Tibial artery (tissue), 4 donors: ENCODE results near the gene HOXA2.

ENCODE experiments used
- DNase-seq, 2 donors: peaks; one replicate each; pipeline ENCODE4 v3.0.0-alpha.2; 2019
- H3K27ac ChIP-seq, 2 donors: fragments of 200-600 bp; sonication (generic) in 1 of 2; 1 replicate in 1 of 2; 2 replicates in 1 of 2; pipeline ENCODE4 v1.5.1; 2018 to 2019; ENCODE audit warnings: mild to moderate bottlenecking in 1 of 2
- H3K27me3 ChIP-seq, 2 donors: fragments of 200-600 bp; sonication (generic) in 1 of 2; one replicate each; pipeline versions ENCODE4 v1.5.1 to v1.6.0; 2016 to 2019
- H3K36me3 ChIP-seq, 3 donors: fragments of 200-600 bp; sonication (generic) in 2 of 3; one replicate each; pipeline ENCODE4 v1.5.1; 2016 to 2019; ENCODE audit warnings: mild to moderate bottlenecking in 2 of 3
- H3K4me1 ChIP-seq, 4 donors: fragments of 200-600 bp; sonication (generic) in 2 of 4; 1 replicate in 3 of 4; 2 replicates in 1 of 4; pipeline ENCODE4 v1.5.1; 2016 to 2019
- H3K4me3 ChIP-seq, 2 donors: fragments of 200-600 bp; sonication (generic) in 1 of 2; 1 replicate in 1 of 2; 2 replicates in 1 of 2; pipeline ENCODE4 v1.5.1; 2018 to 2019; ENCODE audit warnings: mild to moderate bottlenecking in 2 of 2
- H3K9me3 ChIP-seq, 3 donors: fragments of 200-600 bp; sonication (generic) in 1 of 3; one replicate each; pipeline ENCODE4 v1.5.1; 2016 to 2019
- intact Hi-C: fragments of 100-400 bp; cut with DNase I; formaldehyde crosslinking; loops from one replicate; pipeline ENCODE4 v1.15.0; 2023; ENCODE audit warnings: low total_unique reads
- TF ChIP-seq, protein P1 (sequence below), 2 experiments: fragments of 200-600 bp in 1 of 2; fragments of 450-650 bp in 1 of 2; IDR thresholded peaks; one replicate each; pipeline ENCODE4 v1.5.1; 2017 to 2019; ENCODE audit warnings: antibody characterized with exemption in 2 of 2, mild to moderate bottlenecking in 1 of 2, moderate library complexity in 1 of 2

The HOXA2 gene

DNA sequence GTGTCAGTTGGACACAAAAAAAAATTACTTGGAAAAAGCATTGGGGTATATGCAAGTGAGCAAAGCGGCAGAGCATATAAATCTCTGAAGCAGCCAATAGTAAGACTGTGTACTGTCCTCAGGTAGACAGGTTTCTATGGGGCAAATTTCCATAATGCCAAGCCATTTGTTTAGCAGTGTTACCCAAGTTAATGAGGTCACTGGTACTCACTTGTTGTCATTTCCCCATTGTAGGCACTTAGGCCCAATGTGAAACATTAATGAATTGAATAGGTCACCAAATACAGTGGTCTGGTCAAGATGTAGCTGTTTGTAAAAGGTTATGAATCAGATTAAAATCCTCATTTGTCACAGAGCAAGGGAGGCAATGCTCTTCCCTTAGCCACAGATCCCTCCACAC, 34.2 kb downstream of the HOXA2 start:
- H3K4me3 ChIP-seq: no peak overlapping the region
- H3K9me3 ChIP-seq: no peaks in the 10 kb centered on the region
- H3K27me3 ChIP-seq: no peaks in the 10 kb centered on the region
- intact Hi-C loops: no loop called here
- peaks cover 0 to 4% (median 0%) of the 10 kb centered on the region in 4 donors for H3K4me1 ChIP-seq
- TF ChIP-seq, protein P1, sequence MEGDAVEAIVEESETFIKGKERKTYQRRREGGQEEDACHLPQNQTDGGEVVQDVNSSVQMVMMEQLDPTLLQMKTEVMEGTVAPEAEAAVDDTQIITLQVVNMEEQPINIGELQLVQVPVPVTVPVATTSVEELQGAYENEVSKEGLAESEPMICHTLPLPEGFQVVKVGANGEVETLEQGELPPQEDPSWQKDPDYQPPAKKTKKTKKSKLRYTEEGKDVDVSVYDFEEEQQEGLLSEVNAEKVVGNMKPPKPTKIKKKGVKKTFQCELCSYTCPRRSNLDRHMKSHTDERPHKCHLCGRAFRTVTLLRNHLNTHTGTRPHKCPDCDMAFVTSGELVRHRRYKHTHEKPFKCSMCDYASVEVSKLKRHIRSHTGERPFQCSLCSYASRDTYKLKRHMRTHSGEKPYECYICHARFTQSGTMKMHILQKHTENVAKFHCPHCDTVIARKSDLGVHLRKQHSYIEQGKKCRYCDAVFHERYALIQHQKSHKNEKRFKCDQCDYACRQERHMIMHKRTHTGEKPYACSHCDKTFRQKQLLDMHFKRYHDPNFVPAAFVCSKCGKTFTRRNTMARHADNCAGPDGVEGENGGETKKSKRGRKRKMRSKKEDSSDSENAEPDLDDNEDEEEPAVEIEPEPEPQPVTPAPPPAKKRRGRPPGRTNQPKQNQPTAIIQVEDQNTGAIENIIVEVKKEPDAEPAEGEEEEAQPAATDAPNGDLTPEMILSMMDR (IDR thresholded peaks at IDR 0.05): no peak
- DNase-seq: no peak
- no peak overlapping the region for H3K27ac ChIP-seq
- H3K36me3 ChIP-seq: no peaks in the 10 kb centered on the region

DNA sequence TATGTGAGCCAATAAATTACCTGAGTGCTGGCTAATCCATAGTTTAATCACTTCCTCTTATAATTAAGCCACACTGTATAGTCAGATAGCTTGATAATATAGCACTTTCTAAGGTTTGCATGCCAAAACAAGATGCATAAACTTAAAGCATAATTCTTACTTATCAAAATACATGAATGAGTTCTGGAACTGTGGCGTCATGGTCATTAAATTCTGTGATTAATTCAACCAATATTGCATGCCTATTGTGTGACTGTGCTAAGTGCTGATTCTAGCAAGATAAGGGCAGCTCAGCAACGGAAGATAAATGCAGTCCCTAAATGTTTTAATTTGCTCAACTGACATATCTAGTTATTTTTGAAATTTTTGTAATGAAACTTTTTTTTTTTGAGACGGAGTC, 36.3 kb downstream of the HOXA2 start:
- H3K9me3 ChIP-seq: no peaks in the 10 kb centered on the region
- intact Hi-C loops: no loop called here
- no peaks in the 10 kb centered on the region for H3K27me3 ChIP-seq

DNA sequence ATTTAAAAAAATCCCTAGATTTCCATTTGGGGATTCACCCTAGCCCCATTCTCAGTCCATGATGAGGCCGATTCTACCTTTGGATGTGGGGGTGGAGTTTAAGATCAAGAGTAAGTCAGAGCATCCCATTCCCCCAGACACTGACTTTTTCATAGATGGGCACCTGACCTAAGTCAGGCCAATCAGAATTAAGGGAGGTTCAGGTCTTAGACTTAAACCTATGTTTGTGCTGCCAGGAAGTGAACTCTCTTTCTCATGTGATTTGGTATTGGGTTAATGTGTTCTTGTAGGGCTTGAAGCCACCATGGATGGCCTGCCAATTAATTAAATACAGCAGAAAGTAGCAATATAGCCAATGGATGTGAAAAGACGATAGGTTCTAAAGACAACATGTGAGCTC, 36.8 kb downstream of the HOXA2 start:
- H3K27ac ChIP-seq: no peak overlapping the region
- H3K4me1 ChIP-seq: peaks cover 0 to 4% (median 0%) of the 10 kb centered on the region in 4 donors
- H3K27me3 ChIP-seq: no peaks in the 10 kb centered on the region
- intact Hi-C loops: no loop called here
- no peaks in the 10 kb centered on the region for H3K36me3 ChIP-seq
- no peak overlapping the region for H3K4me3 ChIP-seq
- TF ChIP-seq, protein P1 (IDR thresholded peaks at IDR 0.05): no peak
- no peaks in the 10 kb centered on the region for H3K9me3 ChIP-seq
- no peak for DNase-seq

More for the DNA sequence above, 36.3 kb downstream of the HOXA2 start:
- TF ChIP-seq, protein P1 (IDR thresholded peaks at IDR 0.05): no peak
- H3K4me1 ChIP-seq: peaks cover 0 to 4% (median 0%) of the 10 kb centered on the region in 4 donors
- no peak overlapping the region for H3K27ac ChIP-seq
- DNase-seq: no peak
- no peak overlapping the region for H3K4me3 ChIP-seq
- H3K36me3 ChIP-seq: no peaks in the 10 kb centered on the region

DNA sequence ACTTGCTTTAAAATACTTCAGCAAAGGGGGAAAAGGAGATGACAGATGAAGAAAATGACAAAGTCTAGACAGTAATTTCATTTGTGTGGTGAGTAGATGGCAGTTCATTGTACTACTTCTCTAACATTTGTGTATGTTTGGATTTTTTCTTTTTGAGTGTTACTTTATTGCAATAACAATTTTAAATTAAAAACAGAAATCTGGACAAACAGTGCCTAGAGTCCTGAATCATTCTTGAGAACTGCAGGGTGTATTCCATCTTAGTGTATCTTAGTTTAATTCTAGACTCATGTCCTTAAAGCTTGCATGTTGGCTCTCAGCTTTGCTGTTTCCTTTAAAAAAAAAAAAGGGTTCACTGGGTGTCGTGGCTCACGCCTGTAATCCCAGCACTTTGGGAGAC, 37.8 kb downstream of the HOXA2 start:
- Histone ChIP-seq H3K4me3 (no peak overlapping the region), H3K4me1 (peaks cover 0 to 4% (median 0%) of the 10 kb centered on the region in 4 donors), H3K36me3 (no peaks in the 10 kb centered on the region), H3K27me3 (no peaks in the 10 kb centered on the region), H3K9me3 (no peaks in the 10 kb centered on the region), H3K27ac (no peak overlapping the region)
- no peak for DNase-seq
- intact Hi-C loops: no loop called here
- TF ChIP-seq, protein P1 (IDR thresholded peaks at IDR 0.05): no peak

DNA sequence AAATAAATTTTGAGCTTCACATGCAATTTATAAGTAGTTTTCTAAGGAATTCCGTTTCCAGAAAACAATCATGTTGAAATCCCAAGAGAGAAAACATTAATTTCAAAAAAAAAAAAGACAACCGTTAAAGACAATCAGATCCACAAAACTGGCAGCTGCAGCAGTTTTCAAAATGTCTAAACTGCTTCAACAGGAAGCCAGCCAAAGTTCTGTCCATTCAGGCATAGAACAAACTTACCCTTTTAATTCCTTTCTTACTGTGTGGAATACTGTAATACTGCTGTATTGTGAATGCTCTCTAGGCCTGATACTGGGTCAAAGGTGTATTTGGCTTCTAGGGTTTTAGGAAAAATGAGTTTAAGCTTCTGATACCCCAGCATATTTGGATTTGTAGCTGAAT, 38.3 kb downstream of the HOXA2 start:
- intact Hi-C loops: no loop called here
- no peak for DNase-seq
- Histone ChIP-seq H3K9me3 (no peaks in the 10 kb centered on the region), H3K4me3 (no peak overlapping the region), H3K27ac (no peak overlapping the region), H3K4me1 (peaks cover 0 to 4% (median 0%) of the 10 kb centered on the region in 4 donors), H3K36me3 (no peaks in the 10 kb centered on the region), H3K27me3 (no peaks in the 10 kb centered on the region)
- TF ChIP-seq, protein P1 (IDR thresholded peaks at IDR 0.05): no peak

DNA sequence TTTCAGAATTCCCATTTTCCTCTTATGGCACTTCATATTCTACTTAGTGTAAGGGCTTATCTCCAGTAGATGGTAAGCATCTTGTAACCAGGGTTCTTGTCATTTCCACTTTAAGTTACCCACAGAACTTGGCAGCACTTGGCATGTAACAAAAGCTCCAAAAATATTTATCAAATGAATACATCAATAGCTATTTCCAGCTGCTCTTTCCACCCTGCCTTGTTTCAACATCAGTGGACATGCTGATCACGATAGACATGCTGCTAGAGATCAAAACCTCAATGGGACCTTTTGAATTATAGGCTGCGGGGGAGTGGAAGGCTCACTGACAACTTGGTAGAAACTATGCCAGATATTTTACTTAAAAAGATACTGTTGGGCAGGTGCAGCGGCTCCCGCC, 39.5 kb downstream of the HOXA2 start:
- intact Hi-C loops: no loop called here
- Histone ChIP-seq H3K36me3 (no peaks in the 10 kb centered on the region), H3K9me3 (no peaks in the 10 kb centered on the region), H3K27me3 (no peaks in the 10 kb centered on the region), H3K27ac (no peak overlapping the region), H3K4me1 (peaks cover 0 to 4% (median 0%) of the 10 kb centered on the region in 4 donors), H3K4me3 (no peak overlapping the region)
- DNase-seq: no peak
- TF ChIP-seq, protein P1 (IDR thresholded peaks at IDR 0.05): no peak
